Tibial artery (tissue), 4 donors: ENCODE data around the gene AXIN1.

Experiments
- DNase-seq, 2 donors: peaks; one replicate each; pipeline ENCODE4 v3.0.0-alpha.2; 2019
- H3K27ac ChIP-seq, 2 donors: fragments of 200-600 bp; sonication (generic) in 1 of 2; 1 replicate in 1 of 2; 2 replicates in 1 of 2; pipeline ENCODE4 v1.5.1; 2018 to 2019; ENCODE audit warnings: mild to moderate bottlenecking in 1 of 2
- H3K27me3 ChIP-seq, 2 donors: fragments of 200-600 bp; sonication (generic) in 1 of 2; one replicate each; pipeline versions ENCODE4 v1.5.1 to v1.6.0; 2016 to 2019
- H3K36me3 ChIP-seq, 3 donors: fragments of 200-600 bp; sonication (generic) in 2 of 3; one replicate each; pipeline ENCODE4 v1.5.1; 2016 to 2019; ENCODE audit warnings: mild to moderate bottlenecking in 2 of 3
- H3K4me1 ChIP-seq, 4 donors: fragments of 200-600 bp; sonication (generic) in 2 of 4; 1 replicate in 3 of 4; 2 replicates in 1 of 4; pipeline ENCODE4 v1.5.1; 2016 to 2019
- H3K4me3 ChIP-seq, 2 donors: fragments of 200-600 bp; sonication (generic) in 1 of 2; 1 replicate in 1 of 2; 2 replicates in 1 of 2; pipeline ENCODE4 v1.5.1; 2018 to 2019; ENCODE audit warnings: mild to moderate bottlenecking in 2 of 2
- H3K9me3 ChIP-seq, 3 donors: fragments of 200-600 bp; sonication (generic) in 1 of 3; one replicate each; pipeline ENCODE4 v1.5.1; 2016 to 2019
- CTCF ChIP-seq, 2 experiments: fragments of 200-600 bp in 1 of 2; fragments of 450-650 bp in 1 of 2; IDR thresholded peaks; one replicate each; pipeline ENCODE4 v1.5.1; 2017 to 2019; ENCODE audit warnings: antibody characterized with exemption in 2 of 2, mild to moderate bottlenecking in 1 of 2, moderate library complexity in 1 of 2
- intact Hi-C: fragments of 100-400 bp; cut with DNase I; formaldehyde crosslinking; loops from one replicate; pipeline ENCODE4 v1.15.0; 2023; ENCODE audit warnings: low total_unique reads

AXIN1 gene

GRCh38 chr16:306911-307370 is 45.6 kb downstream of the AXIN1 start:
- peaks cover 27 to 76% (median 57%) of the 10 kb centered on the region in 3 donors for H3K36me3 ChIP-seq
- intact Hi-C loops, result no loop called here

DNA sequence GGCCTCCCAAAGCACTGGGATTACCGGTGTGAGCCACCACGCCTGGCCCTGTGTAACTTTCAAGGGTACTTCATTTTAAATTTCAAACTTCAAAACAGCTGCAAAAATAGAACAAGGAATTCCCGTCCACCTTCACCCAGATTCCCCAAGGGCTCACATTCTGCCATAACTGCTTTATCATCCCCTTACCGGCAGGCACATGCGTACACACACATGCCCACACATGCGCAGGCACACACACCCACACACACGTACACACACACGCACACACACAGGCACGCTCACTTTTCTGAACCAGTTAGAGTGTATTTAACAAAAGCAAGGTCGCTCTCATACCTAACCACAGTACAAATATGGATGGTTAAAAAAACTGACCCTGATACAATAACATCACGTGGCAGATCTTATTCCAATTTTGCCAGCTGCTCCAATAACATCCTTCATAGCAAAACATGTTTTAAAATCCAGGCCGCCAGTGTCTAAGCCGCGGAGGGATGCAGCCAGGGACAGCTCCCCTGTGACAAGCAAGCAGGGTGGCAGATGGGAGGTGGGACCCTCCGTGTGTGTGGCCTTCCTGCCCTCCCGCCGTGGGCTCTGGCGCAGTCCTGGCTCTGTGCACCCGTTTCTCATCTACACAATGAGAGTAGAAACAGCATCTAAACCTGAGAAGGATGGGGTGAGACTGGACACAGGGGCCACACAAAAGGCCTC is 46.5 kb downstream of the AXIN1 start:
- DNase-seq, result no peak
- intact Hi-C loops, result no loop called here
- no peak for TF ChIP-seq CTCF (IDR thresholded peaks at IDR 0.05)
- Histone ChIP-seq H3K4me1 (no peaks in the 10 kb centered on the region), H3K27ac (no peak overlapping the region), H3K9me3 (no peaks in the 10 kb centered on the region), H3K4me3 (no peak overlapping the region), H3K36me3 (peaks cover 27 to 79% (median 61%) of the 10 kb centered on the region in 3 donors), H3K27me3 (no peaks in the 10 kb centered on the region)

More at GRCh38 chr16:306911-307370, 45.6 kb downstream of the AXIN1 start:
- Histone ChIP-seq H3K9me3 (no peaks in the 10 kb centered on the region), H3K27me3 (no peaks in the 10 kb centered on the region), H3K4me3 (no peak overlapping the region), H3K27ac (no peak overlapping the region), H3K4me1 (no peaks in the 10 kb centered on the region)
- DNase-seq, result no peak
- no peak for TF ChIP-seq CTCF (IDR thresholded peaks at IDR 0.05)

- DNase-seq, result no peak
- H3K4me1 ChIP-seq, result no peaks in the 10 kb centered on the region
- no peak overlapping the region for H3K4me3 ChIP-seq
- H3K27me3 ChIP-seq, result no peaks in the 10 kb centered on the region
- H3K27ac ChIP-seq, result no peak overlapping the region
- intact Hi-C loops, result no loop called here
- no peaks in the 10 kb centered on the region for H3K9me3 ChIP-seq
- H3K36me3 ChIP-seq, result peaks cover 27 to 75% (median 53%) of the 10 kb centered on the region in 3 donors
- no peak for TF ChIP-seq CTCF (IDR thresholded peaks at IDR 0.05)
Measured at GRCh38 chr16:303760-304505, 48.6 kb downstream of the AXIN1 start.

DNA sequence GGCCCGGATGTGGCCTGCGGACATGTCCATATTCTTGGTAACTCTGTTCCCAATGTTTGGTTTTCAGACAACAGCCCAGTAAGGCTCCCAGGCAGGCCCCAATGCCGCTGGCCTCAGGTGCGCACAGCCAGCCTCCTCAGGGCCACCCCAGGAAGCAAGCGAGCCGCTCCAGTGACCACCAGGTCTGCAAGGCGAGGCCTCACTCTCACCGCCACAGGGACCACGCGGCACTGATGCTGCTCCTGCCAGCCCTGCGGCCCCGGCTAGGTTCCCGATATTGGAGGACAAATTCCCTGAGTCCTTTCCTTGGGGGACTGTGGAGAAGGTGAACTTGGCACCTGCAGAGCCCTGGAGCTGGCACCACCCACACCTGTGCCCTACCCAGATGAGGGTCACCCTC is 50.6 kb downstream of the AXIN1 start:
- H3K27me3 ChIP-seq, result no peaks in the 10 kb centered on the region
- H3K4me1 ChIP-seq, result no peaks in the 10 kb centered on the region
- H3K9me3 ChIP-seq, result no peaks in the 10 kb centered on the region
- intact Hi-C loops, result no loop called here
- TF ChIP-seq CTCF (IDR thresholded peaks at IDR 0.05), result no peak
- H3K4me3 ChIP-seq, result no peak overlapping the region
- DNase-seq, result no peak
- H3K36me3 ChIP-seq, result peaks cover 30 to 75% (median 58%) of the 10 kb centered on the region in 3 donors
- H3K27ac ChIP-seq, result no peak overlapping the region

DNA sequence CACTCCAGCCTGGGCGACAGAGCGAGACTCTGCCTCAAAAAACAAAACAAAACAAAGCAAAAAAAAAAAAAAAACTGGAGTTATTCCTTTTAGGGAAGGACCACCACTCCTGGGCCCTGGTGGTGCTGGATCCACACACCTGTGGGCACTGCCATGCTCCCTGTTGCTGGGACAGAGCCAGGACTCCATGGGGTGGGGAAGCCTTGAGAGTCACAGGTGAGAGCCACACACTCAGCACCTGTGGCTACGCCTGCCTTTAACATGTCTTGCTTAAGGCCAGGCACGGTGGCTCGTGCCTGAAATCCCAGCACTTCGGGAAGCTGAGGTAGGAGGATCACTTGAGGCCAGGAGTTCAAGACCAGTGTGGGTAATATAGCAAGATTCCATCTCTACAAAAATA is 51.3 kb downstream of the AXIN1 start:
- intact Hi-C loops, result no loop called here
- Histone ChIP-seq H3K9me3 (no peaks in the 10 kb centered on the region), H3K4me1 (no peaks in the 10 kb centered on the region), H3K4me3 (no peak overlapping the region), H3K27ac (no peak overlapping the region), H3K36me3 (peaks cover 27 to 75% (median 59%) of the 10 kb centered on the region in 3 donors), H3K27me3 (no peaks in the 10 kb centered on the region)
- DNase-seq, result no peak
- no peak for TF ChIP-seq CTCF (IDR thresholded peaks at IDR 0.05)
